LNCAP (cell line): Measurements from ENCODE around the gene GALNT2.

Experiments used
- TF ChIP-seq, protein P1 (sequence below): fragments of 450-650 bp; IDR thresholded peaks from 2 replicates; pipeline ENCODE4 v1.5.1; 2017; ENCODE audit warnings: mild to moderate bottlenecking

GALNT2 gene

DNA sequence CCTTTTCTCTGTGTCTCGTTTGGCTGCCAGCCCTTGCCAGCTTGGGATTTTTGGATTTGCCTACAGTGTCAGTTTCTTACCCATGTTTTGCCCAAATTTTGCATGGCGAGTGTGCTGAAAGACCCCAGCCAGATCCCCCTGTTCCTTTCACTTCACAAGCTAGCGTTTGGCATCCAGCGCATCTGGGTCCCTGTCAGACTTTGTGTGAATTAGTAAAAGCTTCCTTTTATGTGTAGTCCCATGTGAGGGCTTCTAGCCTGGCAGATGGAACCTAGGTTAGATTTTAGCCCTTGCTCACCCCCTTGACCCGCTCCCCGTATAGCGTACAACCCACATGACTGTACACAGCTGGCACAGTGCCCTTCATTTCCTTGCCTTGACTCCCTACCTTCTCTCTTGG is 22.3 kb upstream of the GALNT2 start:
- TF ChIP-seq, protein P1, sequence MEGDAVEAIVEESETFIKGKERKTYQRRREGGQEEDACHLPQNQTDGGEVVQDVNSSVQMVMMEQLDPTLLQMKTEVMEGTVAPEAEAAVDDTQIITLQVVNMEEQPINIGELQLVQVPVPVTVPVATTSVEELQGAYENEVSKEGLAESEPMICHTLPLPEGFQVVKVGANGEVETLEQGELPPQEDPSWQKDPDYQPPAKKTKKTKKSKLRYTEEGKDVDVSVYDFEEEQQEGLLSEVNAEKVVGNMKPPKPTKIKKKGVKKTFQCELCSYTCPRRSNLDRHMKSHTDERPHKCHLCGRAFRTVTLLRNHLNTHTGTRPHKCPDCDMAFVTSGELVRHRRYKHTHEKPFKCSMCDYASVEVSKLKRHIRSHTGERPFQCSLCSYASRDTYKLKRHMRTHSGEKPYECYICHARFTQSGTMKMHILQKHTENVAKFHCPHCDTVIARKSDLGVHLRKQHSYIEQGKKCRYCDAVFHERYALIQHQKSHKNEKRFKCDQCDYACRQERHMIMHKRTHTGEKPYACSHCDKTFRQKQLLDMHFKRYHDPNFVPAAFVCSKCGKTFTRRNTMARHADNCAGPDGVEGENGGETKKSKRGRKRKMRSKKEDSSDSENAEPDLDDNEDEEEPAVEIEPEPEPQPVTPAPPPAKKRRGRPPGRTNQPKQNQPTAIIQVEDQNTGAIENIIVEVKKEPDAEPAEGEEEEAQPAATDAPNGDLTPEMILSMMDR: no peak

DNA sequence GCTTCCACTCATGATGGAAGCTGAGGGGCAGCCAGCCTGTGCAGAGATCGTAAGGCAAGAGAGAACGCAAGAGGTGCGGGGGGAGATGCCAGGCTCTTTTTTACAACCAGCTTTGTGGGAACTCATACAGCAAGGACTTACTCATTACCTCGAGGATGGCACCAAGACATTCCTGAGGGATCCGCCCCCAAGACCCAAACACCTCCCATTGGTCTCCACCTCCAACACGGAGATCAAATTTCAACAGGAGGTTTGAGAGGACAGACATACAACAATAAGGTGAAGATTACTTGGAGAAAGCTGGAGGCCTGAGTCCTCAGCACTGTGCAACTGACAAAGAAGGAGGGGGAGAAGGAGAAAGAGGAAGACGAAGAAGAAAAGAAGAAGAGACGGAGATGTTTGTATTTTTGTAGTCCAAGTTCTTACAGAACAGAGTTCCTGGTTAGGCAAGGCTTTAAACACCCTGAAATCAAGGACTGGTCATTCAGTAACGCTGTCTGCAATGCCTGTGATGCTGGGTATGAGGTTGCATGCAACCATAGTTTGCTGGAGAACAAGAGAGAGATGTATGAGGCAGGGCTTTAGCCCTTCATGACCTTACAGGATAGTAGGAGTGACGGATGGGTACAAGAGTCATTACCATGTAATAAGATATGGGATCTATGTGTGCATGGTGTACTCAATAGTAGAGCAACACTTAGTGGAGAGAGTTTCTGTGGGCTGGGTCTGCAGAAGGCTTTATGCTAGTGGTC is 19.7 kb upstream of the GALNT2 start:
- TF ChIP-seq, protein P1: no peak

DNA sequence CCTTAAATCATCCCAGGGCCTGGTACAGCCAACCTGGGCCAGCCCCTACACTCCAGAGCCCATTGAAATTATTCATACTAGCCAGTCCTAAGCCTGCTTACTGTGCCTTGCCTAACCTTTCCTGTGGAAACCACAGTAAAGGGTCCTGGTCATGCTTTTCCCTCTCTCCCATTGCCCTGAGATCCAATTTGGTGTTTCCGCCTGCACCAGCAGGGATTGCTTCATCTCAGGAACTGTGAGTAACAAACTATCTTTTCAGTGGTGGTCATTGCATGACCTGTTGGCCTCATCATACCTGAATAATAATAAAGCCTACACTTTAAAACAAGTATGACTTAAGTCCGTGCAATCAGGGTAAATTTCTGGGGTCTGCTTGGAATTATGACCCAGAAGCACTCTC is 18.7 kb upstream of the GALNT2 start:
- TF ChIP-seq, protein P1: no peak

DNA sequence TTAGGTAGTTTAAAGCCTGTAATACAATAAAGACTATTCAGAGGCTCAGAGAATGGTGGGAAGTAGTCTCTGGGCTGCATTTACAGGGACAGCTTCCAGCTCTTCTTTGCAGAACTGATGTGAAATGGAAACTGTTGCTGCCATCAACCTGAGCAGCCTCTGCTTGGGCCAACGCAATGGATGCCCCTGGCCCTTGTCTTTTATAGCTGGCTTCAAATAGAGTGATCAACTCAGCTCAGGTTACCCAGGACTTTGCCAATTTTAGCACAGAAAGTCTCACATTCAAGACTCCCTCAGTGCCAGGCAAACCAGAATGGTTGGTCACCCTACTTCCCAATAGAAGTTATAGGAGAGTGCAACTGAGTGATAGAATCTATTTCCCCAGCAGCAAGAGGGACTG is 18.1 kb upstream of the GALNT2 start:
- TF ChIP-seq, protein P1: no peak

DNA sequence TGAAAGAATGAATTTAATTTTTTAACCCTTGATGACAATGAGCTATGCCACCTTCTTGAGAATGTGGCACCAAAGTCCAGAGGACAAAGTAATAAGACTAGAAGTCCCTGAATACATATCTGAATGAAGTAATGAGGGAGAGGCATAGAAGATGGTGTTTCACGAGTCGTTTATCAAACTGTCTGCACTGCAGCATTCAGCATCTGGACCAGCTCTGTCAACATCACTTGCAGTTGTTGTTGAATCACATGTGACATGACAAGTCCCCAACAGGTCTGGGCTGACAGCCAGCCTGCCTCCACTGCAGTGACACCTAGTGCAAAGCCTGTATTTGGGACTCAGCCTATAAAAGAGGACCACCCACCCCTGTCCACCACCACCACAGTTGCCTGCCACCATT is 17.3 kb upstream of the GALNT2 start:
- TF ChIP-seq, protein P1: no peak

DNA sequence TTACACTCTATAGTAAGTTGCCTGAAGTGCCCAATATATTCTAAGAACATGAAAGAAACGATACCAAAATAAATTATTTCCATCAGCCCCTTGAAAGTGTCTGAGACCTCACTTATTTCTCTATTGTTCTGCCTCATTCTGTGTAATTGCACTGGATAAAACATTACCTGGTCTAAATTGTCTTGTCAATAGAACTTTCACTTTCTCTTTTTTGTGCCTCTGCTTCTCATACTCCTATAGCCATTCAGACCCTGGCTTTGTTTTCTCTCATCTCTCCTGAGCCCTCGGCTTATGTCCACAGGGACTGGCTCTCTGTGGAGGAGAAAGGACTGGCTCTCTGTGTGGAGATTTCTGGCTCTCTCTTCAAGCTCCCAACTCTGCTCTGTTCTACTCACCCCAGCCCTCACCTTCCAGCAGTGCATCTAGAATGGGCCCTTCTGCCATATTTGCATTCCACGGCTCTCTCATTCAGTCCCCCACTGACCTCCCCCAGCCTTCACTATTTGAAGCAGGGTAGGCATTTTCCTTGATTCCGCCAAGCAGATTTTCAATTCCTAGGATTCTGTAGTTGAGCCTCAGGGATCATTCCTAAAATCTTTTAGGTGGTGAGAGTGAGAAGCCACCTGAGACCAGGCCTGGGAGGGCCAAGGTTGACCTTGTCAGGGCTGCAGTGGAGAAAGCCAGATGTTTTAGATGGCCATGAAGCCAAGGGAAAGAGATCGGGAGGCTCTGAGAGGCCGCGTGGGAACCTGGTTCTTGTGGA is 15.9 kb upstream of the GALNT2 start:
- TF ChIP-seq, protein P1: no peak

DNA sequence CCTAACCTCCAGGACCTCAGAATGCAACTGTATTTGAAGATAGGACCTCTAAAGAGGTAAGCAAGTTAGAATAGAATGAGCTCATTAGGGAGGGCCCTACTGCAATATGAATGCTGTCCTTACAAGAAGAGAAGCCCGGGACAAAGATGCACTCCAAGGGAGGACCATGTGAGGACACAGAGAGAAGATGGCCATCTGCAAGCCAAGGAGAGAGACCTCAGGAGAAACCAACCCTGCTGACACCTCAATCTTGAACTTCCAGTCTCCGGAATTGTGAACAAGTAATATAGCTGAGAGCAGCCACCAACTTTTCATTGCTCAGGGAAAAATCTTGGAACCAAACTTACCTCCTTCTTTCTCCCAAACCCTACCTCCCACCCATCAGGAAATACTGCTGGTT is 15.0 kb upstream of the GALNT2 start:
- TF ChIP-seq, protein P1: no peak
